22Rv1 (cell line): ENCODE measurements around the gene MFN2.
"Not testable (repeated sequence)": the region's sequence is repeated elsewhere in the genome, so short reads cannot be mapped to it uniquely, and the experiment has no call there.

ENCODE experiments used
- H3K27ac ChIP-seq: fragments of 450-650 bp; 2 replicates; pipeline ENCODE4 v1.5.1; 2017
- ZFX ChIP-seq: fragments of 450-650 bp; IDR thresholded peaks from 2 replicates; pipeline ENCODE4 v1.6.1; 2017; ENCODE audit warnings: antibody characterized with exemption, borderline replicate concordance
- TF ChIP-seq, protein P1 (sequence below): fragments of 450-650 bp; IDR thresholded peaks from 2 replicates; pipeline ENCODE4 v1.5.1; 2017; ENCODE audit warnings: mild to moderate bottlenecking

MFN2 gene

DNA sequence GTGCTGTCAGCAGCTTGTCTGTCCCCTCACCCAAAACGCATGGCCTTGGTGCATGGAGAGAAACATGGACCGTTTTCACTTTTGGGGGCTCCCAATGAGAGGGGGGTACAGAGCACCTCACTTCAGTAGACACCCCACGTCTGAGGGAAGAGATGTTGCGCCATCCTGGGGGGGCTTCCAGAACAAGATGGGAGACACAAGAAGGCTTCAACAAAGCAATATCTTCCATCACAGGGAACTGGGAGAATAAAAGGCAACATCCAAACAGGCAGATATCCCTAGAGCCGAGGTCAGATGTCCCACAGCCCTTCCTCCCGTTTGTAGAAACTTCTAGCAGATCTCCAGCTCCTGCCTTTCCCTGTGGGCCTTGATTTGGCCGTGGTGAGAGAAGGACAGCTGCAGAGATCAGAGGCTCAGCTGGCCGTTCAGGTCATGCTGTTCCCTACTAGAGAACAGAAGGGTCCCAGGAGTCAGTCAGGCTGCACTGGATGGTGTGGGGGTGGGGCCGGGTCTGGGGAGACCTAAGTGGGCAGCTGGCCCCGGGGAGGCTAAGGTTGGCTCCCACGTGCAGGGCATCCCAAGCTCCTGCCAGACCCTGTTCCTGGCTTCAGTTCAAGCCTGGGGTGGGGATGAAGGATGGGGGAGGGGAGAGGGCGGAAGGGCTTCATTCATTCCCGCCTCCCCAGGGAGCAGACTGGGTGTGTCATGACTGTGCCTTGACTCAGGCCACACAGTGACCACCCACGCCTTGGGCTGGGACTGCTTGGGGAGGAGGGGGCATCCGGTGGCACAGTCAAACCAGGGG lies 41.3 kb upstream of the MFN2 start:
- TF ChIP-seq, protein P1, sequence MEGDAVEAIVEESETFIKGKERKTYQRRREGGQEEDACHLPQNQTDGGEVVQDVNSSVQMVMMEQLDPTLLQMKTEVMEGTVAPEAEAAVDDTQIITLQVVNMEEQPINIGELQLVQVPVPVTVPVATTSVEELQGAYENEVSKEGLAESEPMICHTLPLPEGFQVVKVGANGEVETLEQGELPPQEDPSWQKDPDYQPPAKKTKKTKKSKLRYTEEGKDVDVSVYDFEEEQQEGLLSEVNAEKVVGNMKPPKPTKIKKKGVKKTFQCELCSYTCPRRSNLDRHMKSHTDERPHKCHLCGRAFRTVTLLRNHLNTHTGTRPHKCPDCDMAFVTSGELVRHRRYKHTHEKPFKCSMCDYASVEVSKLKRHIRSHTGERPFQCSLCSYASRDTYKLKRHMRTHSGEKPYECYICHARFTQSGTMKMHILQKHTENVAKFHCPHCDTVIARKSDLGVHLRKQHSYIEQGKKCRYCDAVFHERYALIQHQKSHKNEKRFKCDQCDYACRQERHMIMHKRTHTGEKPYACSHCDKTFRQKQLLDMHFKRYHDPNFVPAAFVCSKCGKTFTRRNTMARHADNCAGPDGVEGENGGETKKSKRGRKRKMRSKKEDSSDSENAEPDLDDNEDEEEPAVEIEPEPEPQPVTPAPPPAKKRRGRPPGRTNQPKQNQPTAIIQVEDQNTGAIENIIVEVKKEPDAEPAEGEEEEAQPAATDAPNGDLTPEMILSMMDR = no peak
- no peak for TF ChIP-seq ZFX
- no peak overlapping the region for H3K27ac ChIP-seq

DNA sequence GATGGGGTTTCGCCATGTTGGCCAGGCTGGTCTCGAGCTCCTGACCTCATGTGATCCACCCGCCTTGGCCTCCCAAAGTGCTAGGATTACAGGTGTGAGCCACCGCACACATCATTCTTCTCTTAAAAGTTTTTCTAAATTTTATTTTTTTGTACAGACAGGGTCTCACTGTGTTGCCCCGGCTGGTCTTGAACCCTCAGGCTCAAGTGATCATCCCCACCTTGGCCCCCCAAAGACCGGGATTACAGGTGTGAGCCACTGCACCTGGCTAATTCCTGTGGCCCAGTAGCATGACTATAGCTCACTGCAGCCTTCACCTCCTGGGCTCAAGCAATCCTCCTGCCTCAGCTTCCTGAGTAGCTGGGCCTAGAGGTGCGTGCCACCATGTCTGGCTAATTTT lies 40.5 kb upstream of the MFN2 start:
- H3K27ac ChIP-seq = not testable (repeated sequence)

DNA sequence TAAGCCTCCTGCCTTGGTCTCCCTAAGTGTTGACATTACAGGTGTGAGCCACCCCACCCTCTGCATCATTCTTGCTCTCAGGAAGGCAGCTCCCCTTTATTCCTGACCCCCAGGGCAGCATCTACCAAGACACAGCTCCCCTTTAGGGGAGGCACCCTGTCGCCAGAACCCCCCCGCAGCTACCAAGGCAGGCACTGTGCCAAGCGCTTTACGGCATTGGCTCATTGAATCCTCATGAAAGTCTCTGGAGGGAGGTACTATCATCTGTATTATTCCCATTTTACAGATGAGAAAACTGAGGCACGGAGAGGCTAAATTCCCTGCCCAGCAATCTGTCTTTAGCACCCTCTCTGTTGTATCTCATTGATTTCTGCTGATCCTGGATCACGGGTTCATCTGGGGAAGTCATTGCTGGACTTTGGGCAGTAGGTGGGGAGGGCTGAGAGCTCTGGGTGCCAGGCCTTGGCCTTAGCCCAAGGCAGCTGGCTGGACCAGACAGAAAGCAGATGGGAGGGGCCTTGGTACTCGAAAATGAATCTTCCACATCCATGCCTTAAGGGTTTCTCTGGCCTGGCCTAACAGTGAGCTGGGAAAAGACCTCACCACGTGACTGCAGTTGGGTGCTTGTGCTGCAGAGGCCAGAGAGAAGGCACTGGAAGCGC lies 39.9 kb upstream of the MFN2 start:
- TF ChIP-seq, protein P1 = no peak
- no peak for TF ChIP-seq ZFX

DNA sequence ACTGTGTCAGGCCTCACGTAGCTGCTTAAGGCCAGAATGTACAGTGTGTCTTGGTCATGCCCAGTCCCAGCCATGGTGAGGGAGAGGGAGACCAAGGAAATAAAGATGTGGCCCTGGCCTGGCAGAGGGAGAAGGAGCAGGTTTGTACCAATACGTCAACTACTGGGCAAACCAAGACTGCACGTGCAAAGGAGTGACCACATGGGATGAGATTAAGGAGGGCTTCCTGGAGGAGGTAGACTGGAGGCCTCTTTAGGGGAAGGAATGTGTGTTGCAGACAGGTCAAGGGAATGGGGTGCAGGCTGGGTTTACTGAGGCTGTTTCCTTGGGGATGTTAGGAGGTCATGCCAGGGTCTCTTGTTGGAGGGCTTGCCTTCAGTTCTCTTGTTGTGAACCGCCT lies 38.0 kb upstream of the MFN2 start:
- TF ChIP-seq, protein P1 = no peak
- TF ChIP-seq ZFX = no peak
- no peak overlapping the region for H3K27ac ChIP-seq

More for the DNA sequence above, 39.9 kb upstream of the MFN2 start:
- H3K27ac ChIP-seq = no peak overlapping the region

DNA sequence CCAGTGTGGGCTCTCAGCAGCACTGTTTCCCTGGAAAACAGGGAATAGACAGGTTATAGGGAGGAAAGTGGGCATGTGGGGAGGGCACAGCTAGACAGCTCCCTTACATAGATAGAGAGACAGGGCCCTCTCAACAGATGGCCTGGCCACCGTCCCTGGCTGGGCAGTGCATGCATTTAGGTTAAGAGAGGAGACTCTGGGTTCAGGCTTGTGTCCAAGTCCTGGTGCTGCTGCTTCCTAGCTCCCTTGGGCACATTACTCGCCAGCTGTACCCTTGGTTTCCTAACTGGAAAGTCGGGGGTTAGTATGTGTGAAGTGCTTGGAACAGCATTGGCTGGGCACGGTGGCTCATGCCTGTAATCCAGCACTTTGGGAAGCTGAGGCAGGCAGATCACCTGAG lies 36.6 kb upstream of the MFN2 start:
- TF ChIP-seq, protein P1 = no peak
- no peak for TF ChIP-seq ZFX
- H3K27ac ChIP-seq = no peak overlapping the region

DNA sequence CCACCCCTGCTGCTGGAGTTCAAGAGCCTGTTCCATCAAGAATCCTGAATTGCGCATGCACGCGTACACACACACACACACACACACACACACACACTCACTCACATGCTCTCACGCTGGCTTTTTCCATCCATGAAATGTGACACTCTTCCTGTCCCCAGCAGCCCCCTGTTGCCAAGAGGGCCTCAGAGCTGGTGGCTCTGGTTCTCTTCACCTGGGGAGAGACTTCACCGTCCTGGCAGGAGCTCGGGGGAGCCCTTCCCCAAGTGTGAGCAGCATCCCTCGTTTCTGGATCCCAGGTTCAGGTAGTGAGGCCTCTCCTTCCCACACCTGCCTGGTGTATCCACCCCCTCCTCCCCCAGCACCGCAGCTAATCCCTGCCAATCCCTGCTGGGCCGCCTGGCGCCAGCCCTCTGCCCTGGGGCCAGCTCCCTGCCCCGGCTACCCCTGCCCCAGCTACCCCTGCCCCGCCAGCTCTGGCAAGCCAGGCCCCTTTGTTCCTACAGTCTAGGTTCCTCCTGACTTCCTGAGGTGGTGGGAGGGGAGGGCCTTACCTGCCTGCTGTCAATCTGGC lies 35.8 kb upstream of the MFN2 start:
- no peak for TF ChIP-seq ZFX
- TF ChIP-seq, protein P1 = no peak
- H3K27ac ChIP-seq = no peak overlapping the region

DNA sequence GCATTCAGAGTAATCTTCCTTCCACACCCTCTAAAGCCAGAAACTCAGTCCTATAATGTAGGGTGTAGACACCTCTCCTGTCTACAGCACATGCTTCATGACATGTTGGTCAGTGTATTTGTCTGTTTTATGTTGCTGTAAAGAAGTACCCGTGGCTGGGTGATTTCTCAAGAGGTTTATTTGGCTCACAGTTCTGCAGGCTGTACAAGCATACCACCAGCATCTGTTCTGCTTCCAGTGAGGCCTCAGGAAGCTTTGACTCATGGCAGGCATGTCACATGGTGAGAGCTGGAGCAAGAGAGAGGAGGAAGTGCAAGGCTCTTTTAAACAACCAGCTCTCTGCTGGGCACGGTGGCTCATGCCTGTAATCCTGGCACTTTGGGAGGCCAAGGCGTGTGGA lies 33.6 kb upstream of the MFN2 start:
- H3K27ac ChIP-seq = no peak overlapping the region
- TF ChIP-seq ZFX = no peak
- TF ChIP-seq, protein P1 = no peak
